Colonic mucosa (tissue), 4 donors: ENCODE data around the gene DNM2. TPM values are rescaled to one million over a fixed set of nuclear protein-coding genes. Genes with fewer than 3 reads are reported as not detected.

Experiments used
- DNase-seq: peaks from one replicate; pipeline ENCODE4 v3.0.0-alpha.2; 2020
- H3K27ac ChIP-seq: fragments of 200-600 bp; one replicate; pipeline ENCODE4 v1.8.0; 2021
- H3K27me3 ChIP-seq: fragments of 200-600 bp; one replicate; pipeline ENCODE4 v1.8.0; 2021
- H3K36me3 ChIP-seq: fragments of 200-600 bp; one replicate; pipeline ENCODE4 v1.8.0; 2021
- H3K4me1 ChIP-seq: fragments of 200-600 bp; one replicate; pipeline ENCODE4 v1.8.0; 2021; ENCODE audit warnings: mild to moderate bottlenecking
- H3K4me3 ChIP-seq: fragments of 200-600 bp; one replicate; pipeline ENCODE4 v1.8.0; 2021
- H3K9ac ChIP-seq, 2 donors: one replicate each; pipeline ENCODE4 v1.7.0; 2013; ENCODE audit warnings: control low read depth in 2 of 2, low read depth in 2 of 2, low read length in 2 of 2
- H3K9me3 ChIP-seq: fragments of 200-600 bp; one replicate; pipeline ENCODE4 v1.8.0; 2021
- intact Hi-C: fragments of 100-400 bp; cut with DNase I; formaldehyde crosslinking; loops from one replicate; pipeline ENCODE4 v1.14.1; 2022
- total RNA-seq, 2 donors: library from RNA; stranded (reverse); fragmentation: NEBNext Ultra II Directional in 1 of 2; extraction: Animal tissue kit (Norgen Biotek cat#: 25700) in 1 of 2; gene quantifications; one replicate each; pipeline ENCODE4 v1.2.1, GENCODE V29; 2021
- TF ChIP-seq, protein P1 (sequence below): fragments of 200-600 bp; IDR thresholded peaks from one replicate; pipeline ENCODE4 v1.8.0; 2022; ENCODE audit warnings: antibody characterized with exemption, mild to moderate bottlenecking
- donor health status: healthy.
- donor health status: DM: no; HTN: no; CAD: no.
- donor health status: DM: no; HTN: no; CAD: no.

The DNM2 gene
- total RNA-seq, 2 donors from 2014 or later = 450 to 461 TPM

DNA sequence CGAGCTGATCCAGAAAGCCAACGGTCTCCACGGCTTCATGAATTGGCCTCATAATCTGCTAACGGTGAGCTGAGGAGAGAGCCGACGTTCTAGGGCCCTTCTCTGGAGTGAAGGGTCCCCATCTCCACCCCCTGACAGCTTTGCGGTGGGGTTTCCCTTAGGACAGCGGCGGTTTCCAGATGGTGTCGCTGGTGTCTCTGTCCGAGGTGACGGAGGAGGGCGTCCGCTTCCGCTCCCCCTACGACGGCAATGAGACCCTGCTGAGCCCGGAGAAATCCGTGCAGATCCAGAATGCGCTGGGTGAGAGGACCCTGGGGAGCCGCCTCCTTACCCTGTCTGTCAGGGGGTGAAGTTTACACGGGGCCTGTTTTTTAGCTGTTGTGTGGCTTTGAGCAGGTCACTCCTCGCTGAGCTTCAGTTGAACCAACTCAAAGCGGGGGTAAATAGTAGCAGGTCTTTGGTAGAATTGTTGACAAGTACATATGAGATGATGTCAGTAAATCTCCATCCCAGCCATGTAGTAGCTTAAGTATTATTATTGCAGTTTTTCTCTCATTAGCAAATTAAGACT, 15.8 kb upstream of the DNM2 start:
- H3K27ac ChIP-seq = no peak overlapping the region
- H3K4me3 ChIP-seq = peak overlapping the region; percentile 97
- no peaks in the 10 kb centered on the region for H3K36me3 ChIP-seq
- TF ChIP-seq, protein P1, sequence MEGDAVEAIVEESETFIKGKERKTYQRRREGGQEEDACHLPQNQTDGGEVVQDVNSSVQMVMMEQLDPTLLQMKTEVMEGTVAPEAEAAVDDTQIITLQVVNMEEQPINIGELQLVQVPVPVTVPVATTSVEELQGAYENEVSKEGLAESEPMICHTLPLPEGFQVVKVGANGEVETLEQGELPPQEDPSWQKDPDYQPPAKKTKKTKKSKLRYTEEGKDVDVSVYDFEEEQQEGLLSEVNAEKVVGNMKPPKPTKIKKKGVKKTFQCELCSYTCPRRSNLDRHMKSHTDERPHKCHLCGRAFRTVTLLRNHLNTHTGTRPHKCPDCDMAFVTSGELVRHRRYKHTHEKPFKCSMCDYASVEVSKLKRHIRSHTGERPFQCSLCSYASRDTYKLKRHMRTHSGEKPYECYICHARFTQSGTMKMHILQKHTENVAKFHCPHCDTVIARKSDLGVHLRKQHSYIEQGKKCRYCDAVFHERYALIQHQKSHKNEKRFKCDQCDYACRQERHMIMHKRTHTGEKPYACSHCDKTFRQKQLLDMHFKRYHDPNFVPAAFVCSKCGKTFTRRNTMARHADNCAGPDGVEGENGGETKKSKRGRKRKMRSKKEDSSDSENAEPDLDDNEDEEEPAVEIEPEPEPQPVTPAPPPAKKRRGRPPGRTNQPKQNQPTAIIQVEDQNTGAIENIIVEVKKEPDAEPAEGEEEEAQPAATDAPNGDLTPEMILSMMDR = no peak
- DNase-seq = peak; percentile 41
- no peaks in the 10 kb centered on the region for H3K9me3 ChIP-seq
- peaks cover 3% of the 10 kb centered on the region for H3K4me1 ChIP-seq
- H3K27me3 ChIP-seq = no peaks in the 10 kb centered on the region
- H3K9ac ChIP-seq = peak overlapping the region; percentile 80 to 84
- intact Hi-C loops = no loop called here

DNA sequence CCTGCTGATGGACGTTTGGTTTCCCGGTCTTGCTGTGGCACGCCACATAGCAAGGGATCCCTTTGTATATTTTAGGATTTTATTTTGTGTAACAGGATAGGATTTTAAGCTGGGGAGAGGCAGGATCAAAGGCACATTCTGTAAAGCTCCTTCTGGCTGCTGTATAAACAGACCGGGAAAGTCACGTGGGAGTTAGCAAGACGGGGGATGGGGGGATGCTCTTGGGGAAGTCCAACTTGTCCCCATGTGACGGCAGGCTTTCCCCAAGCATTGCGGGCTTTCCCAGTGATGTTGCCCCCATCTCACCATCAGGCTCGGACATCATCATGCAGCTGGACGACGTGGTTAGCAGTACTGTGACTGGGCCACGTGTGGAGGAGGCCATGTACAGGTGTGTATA, 10.9 kb upstream of the DNM2 start:
- H3K27me3 ChIP-seq = no peaks in the 10 kb centered on the region
- no peak for DNase-seq
- H3K27ac ChIP-seq = no peak overlapping the region
- no peak overlapping the region for H3K4me3 ChIP-seq
- H3K4me1 ChIP-seq = no peaks in the 10 kb centered on the region
- no peaks in the 10 kb centered on the region for H3K36me3 ChIP-seq
- intact Hi-C loops = no loop called here
- no peak overlapping the region for H3K9ac ChIP-seq
- H3K9me3 ChIP-seq = no peaks in the 10 kb centered on the region
- TF ChIP-seq, protein P1 = no peak

DNA sequence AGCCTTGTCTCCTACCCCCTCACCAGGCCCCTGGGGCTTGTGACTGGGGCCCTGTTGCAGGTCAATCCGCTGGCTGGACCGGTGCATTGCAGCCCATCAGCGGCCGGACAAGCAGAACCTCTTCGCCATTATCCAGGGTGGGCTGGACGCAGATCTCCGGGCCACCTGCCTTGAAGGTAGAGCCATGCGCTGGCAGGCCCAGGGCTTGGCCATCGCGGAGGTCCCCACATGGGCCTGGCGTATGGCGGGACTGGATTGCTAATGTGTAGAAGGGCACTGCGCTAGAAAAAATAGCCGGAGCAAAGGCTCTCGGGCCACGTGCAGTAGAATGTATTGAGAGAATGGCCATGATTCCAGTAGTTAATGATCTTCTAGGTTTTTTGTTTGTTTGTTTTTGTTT, 10.4 kb upstream of the DNM2 start:
- no peaks in the 10 kb centered on the region for H3K9me3 ChIP-seq
- H3K27ac ChIP-seq = no peak overlapping the region
- H3K4me1 ChIP-seq = no peaks in the 10 kb centered on the region
- no peaks in the 10 kb centered on the region for H3K27me3 ChIP-seq
- H3K9ac ChIP-seq = no peak overlapping the region
- intact Hi-C loops = no loop called here
- no peaks in the 10 kb centered on the region for H3K36me3 ChIP-seq
- H3K4me3 ChIP-seq = no peak overlapping the region
- no peak for DNase-seq
- TF ChIP-seq, protein P1 = no peak

DNA sequence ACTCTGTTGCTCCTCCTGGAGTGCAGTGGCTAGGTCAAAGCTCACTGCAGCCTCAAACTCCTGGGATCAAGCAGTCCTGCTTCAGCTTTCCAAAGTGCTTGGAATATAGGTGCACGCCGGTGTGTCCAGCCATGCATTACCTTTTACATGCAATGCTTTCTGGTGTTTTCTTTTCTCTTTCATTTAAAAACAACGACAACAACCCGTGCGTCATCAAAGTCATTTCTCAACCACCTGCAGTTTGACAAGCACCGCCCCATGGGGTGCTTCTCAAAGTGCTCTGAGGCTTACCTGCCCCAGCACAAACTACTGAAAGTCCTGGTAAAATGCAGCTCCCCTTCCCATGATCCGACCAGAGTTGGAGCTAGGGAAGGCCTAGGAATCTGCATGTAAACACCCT, 9.6 kb upstream of the DNM2 start:
- Histone ChIP-seq H3K9ac (no peak overlapping the region), H3K9me3 (no peaks in the 10 kb centered on the region), H3K4me3 (no peak overlapping the region), H3K27me3 (no peaks in the 10 kb centered on the region), H3K27ac (no peak overlapping the region), H3K36me3 (no peaks in the 10 kb centered on the region), H3K4me1 (no peaks in the 10 kb centered on the region)
- TF ChIP-seq, protein P1 = no peak
- intact Hi-C loops = no loop called here
- no peak for DNase-seq

DNA sequence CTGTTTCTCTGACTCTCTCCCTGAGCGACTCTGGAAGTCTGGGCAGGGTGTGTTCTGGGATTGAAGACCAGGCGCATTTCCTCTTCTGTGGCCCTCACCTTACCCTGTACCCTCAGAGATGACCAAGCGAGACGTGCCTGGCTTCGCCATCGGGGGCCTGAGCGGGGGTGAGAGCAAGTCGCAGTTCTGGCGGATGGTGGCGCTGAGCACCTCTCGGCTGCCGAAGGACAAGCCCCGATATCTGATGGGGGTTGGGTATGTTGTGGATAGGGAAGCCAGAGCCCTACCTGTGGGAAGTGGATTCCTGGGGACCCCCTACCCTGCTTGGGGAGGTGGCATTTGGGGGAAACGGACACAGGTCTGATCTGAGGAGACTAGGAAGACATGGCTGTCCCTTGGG, 5.8 kb upstream of the DNM2 start:
- TF ChIP-seq, protein P1 = no peak
- Histone ChIP-seq H3K27ac (peak overlapping the region; percentile 73), H3K4me3 (no peak overlapping the region), H3K27me3 (no peaks in the 10 kb centered on the region), H3K9ac (peak overlapping the region; percentile 62 to 89), H3K9me3 (no peaks in the 10 kb centered on the region), H3K36me3 (no peaks in the 10 kb centered on the region), H3K4me1 (no peaks in the 10 kb centered on the region)
- DNase-seq = peak; percentile 55
- intact Hi-C loops = loop anchor here (2.0 kb wide), 1 partner anchor 153 kb away; no protein-coding TSS in a partner anchor
